CD14-positive monocyte (primary cell): ENCODE measurements around the gene SH3BP5. TPM values are rescaled to one million over a fixed set of nuclear protein-coding genes. Genes with fewer than 3 reads are reported as not detected.

ENCODE experiments used
- DNase-seq, 3 donors: peaks; one replicate each; pipeline ENCODE4 v3.0.0-alpha.2; 2011 to 2022
- H2AFZ ChIP-seq: 2 replicates; pipeline ENCODE4 v1.6.0; 2012; ENCODE audit warnings: mild to moderate bottlenecking, low read depth, low read length, inconsistent platforms; ENCODE audit not compliant: insufficient read depth, poor library complexity, severe bottlenecking
- H3K27ac ChIP-seq, 2 donors: 1 replicate in 1 of 2; 2 replicates in 1 of 2; pipeline ENCODE4 v1.5.1; 2012 to 2013; ENCODE audit warnings: low read length in 2 of 2, control low read depth in 1 of 2, inconsistent platforms in 1 of 2, low read depth in 1 of 2, mild to moderate bottlenecking in 1 of 2
- H3K27me3 ChIP-seq, 2 donors: one replicate each; pipeline versions ENCODE4 v1.6.0 to v1.6.1; 2011 to 2013; ENCODE audit warnings: low read length in 2 of 2; ENCODE audit not compliant: control insufficient read depth in 2 of 2, insufficient read depth in 2 of 2
- H3K36me3 ChIP-seq, 2 donors: replicated peaks in 1 of 2; 1 replicate in 1 of 2; 2 replicates in 1 of 2; pipeline versions ENCODE4 v1.5.1 to v1.6.1; 2012 to 2013; ENCODE audit warnings: low read length in 2 of 2, control low read depth in 1 of 2, inconsistent platforms in 1 of 2, mild to moderate bottlenecking in 1 of 2; ENCODE audit not compliant: insufficient read depth in 2 of 2, control insufficient read depth in 1 of 2
- H3K4me1 ChIP-seq, 2 donors: 1 replicate in 1 of 2; 2 replicates in 1 of 2; pipeline versions ENCODE4 v1.5.1 to v1.6.1; 2012 to 2013; ENCODE audit warnings: low read length in 2 of 2, control low read depth in 1 of 2, inconsistent platforms in 1 of 2, mild to moderate bottlenecking in 1 of 2, moderate library complexity in 1 of 2; ENCODE audit not compliant: insufficient read depth in 2 of 2, control insufficient read depth in 1 of 2
- H3K4me2 ChIP-seq: replicated peaks from 2 replicates; pipeline ENCODE3; 2012; ENCODE audit warnings: low read length, moderate library complexity, mild to moderate bottlenecking; ENCODE audit not compliant: poor library complexity, severe bottlenecking; ENCODE audit errors: extremely low read depth
- H3K4me3 ChIP-seq, 3 experiments: fragments of 200-600 bp in 1 of 3; sonication (generic) in 1 of 3; replicated peaks in 1 of 3; 1 replicate in 2 of 3; 2 replicates in 1 of 3; pipeline ENCODE4 v1.5.1; 2011 to 2013; ENCODE audit warnings: low read length in 3 of 3, mild to moderate bottlenecking in 3 of 3, control low read depth in 2 of 3, low read depth in 2 of 3, inconsistent platforms in 1 of 3, moderate library complexity in 1 of 3
- H3K79me2 ChIP-seq: 2 replicates; pipeline ENCODE4 v1.6.0; 2012; ENCODE audit warnings: mild to moderate bottlenecking, control low read depth, inconsistent platforms, low read length, moderate library complexity; ENCODE audit not compliant: insufficient read depth
- H3K9ac ChIP-seq: 2 replicates; pipeline ENCODE4 v1.6.0; 2017; ENCODE audit warnings: low read length, mild to moderate bottlenecking; ENCODE audit not compliant: insufficient read depth, poor library complexity, severe bottlenecking
- H3K9me3 ChIP-seq, 2 donors: replicated peaks in 1 of 2; 1 replicate in 1 of 2; 2 replicates in 1 of 2; pipeline versions ENCODE4 v1.5.1 to v1.6.1; 2012 to 2013; ENCODE audit warnings: low read length in 2 of 2, control low read depth in 1 of 2; ENCODE audit not compliant: control insufficient read depth in 1 of 2, insufficient read depth in 1 of 2
- H4K20me1 ChIP-seq: 2 replicates; pipeline ENCODE4 v1.6.0; 2012; ENCODE audit warnings: mild to moderate bottlenecking, low read length, control low read depth, moderate library complexity; ENCODE audit not compliant: insufficient read depth
- H3K27ac Mint-ChIP-seq, 7 donors: one replicate each; pipeline ENCODE4 v1.8.0; 2020; ENCODE audit warnings: mild to moderate bottlenecking in 7 of 7, mixed read lengths in 7 of 7, moderate library complexity in 6 of 7, inconsistent platforms in 2 of 7
- H3K27me3 Mint-ChIP-seq, 3 donors: one replicate each; pipeline ENCODE4 v1.8.0; 2021 to 2022; ENCODE audit warnings: low read depth in 3 of 3, mild to moderate bottlenecking in 3 of 3, mixed read lengths in 3 of 3, moderate library complexity in 3 of 3, inconsistent platforms in 1 of 3
- H3K36me3 Mint-ChIP-seq, 2 donors: one replicate each; pipeline ENCODE4 v1.8.0; 2020; ENCODE audit warnings: mixed read lengths in 2 of 2, inconsistent platforms in 1 of 2, mild to moderate bottlenecking in 1 of 2
- H3K4me1 Mint-ChIP-seq: one replicate; pipeline ENCODE4 v1.8.0; 2020; ENCODE audit warnings: mild to moderate bottlenecking, mixed read lengths
- H3K4me3 Mint-ChIP-seq, 2 donors: one replicate each; pipeline ENCODE4 v1.8.0; 2020; ENCODE audit warnings: mild to moderate bottlenecking in 2 of 2, mixed read lengths in 2 of 2, moderate library complexity in 1 of 2
- H3K9me3 Mint-ChIP-seq, 7 donors: one replicate each; pipeline ENCODE4 v1.8.0; 2020 to 2022; ENCODE audit warnings: mixed read lengths in 7 of 7, mild to moderate bottlenecking in 6 of 7, moderate library complexity in 6 of 7, inconsistent platforms in 2 of 7
- CTCF ChIP-seq: fragments of 200-600 bp; IDR thresholded peaks from one replicate; pipeline ENCODE4 v1.8.0; 2022; ENCODE audit warnings: antibody characterized with exemption, mild to moderate bottlenecking
- WGBS: methylation state at CpG from one replicate; pipeline ENCODE4 v1.1.5; 2013; ENCODE audit warnings: missing lambda C conversion rate; ENCODE audit not compliant: insufficient coverage; 5-methylcytosine and 5-hydroxymethylcytosine counted together
- intact Hi-C, 2 donors: fragments of 100-400 bp; cut with micrococcal nuclease; formaldehyde crosslinking; loops; one replicate each; pipeline versions ENCODE4 v1.15.0 to v1.15.1; 2023
- polyA plus RNA-seq, 3 donors: library from polyadenylated mRNA; depleted of rRNA in 1 of 3; unstranded in 2 of 3; stranded (reverse) in 1 of 3; fragments of 300-500 nt in 2 of 3; fragments of >200 nt in 1 of 3; fragmentation: Illumina TruSeq in 2 of 3; gene quantifications; 1 replicate in 2 of 3; 2 replicates in 1 of 3; pipeline ENCODE4 v1.2.3, GENCODE V29; 2012 to 2021

Gene SH3BP5
- polyA plus RNA-seq, 3 donors, result 10.7 to 29.6 (median 22.8) TPM

- TF ChIP-seq CTCF, result no peak
- peaks cover 92 to 97% of the 10 kb centered on the region in 2 donors for H3K36me3 ChIP-seq
- Mint-ChIP-seq H3K27me3 (no peaks in the 10 kb centered on the region), H3K27ac (no peak overlapping the region), H3K36me3 (peaks cover 70 to 91% of the 10 kb centered on the region in 2 donors), H3K4me1 (no peaks in the 10 kb centered on the region), H3K9me3 (no peaks in the 10 kb centered on the region), H3K4me3 (no peak overlapping the region)
- H3K4me2 ChIP-seq, result no peak overlapping the region
- intact Hi-C loops, result no loop called here
- H3K9me3 ChIP-seq, result no peaks in the 10 kb centered on the region
- H3K27ac ChIP-seq, result no peak overlapping the region
- WGBS, result 100% methylated on average over 1 of the region's 5 CpGs
- no peak overlapping the region for H3K9ac ChIP-seq
- no peak overlapping the region for H3K4me3 ChIP-seq
- no peak overlapping the region for H2AFZ ChIP-seq
- no peaks in the 10 kb centered on the region for H3K4me1 ChIP-seq
- no peaks in the 10 kb centered on the region for H3K27me3 ChIP-seq
- DNase-seq, result no peak
- H3K79me2 ChIP-seq, result no peaks in the 10 kb centered on the region
- no peaks in the 10 kb centered on the region for H4K20me1 ChIP-seq
Observed at GRCh38 chr3:15243822-15244482, 88.4 kb downstream of the SH3BP5 start.

- Histone ChIP-seq H3K27ac (no peak overlapping the region), H3K9ac (no peak overlapping the region), H3K4me3 (no peak overlapping the region), H3K36me3 (peaks cover 92 to 95% of the 10 kb centered on the region in 2 donors), H3K79me2 (no peaks in the 10 kb centered on the region), H4K20me1 (peaks cover 6% of the 10 kb centered on the region), H2AFZ (no peak overlapping the region), H3K4me1 (no peaks in the 10 kb centered on the region), H3K9me3 (no peaks in the 10 kb centered on the region), H3K4me2 (no peak overlapping the region), H3K27me3 (no peaks in the 10 kb centered on the region)
- intact Hi-C loops, result no loop called here
- Mint-ChIP-seq H3K9me3 (no peaks in the 10 kb centered on the region), H3K36me3 (peaks cover 65 to 82% of the 10 kb centered on the region in 2 donors), H3K27ac (no peak overlapping the region), H3K4me3 (no peak overlapping the region), H3K27me3 (no peaks in the 10 kb centered on the region), H3K4me1 (no peaks in the 10 kb centered on the region)
- DNase-seq, result peak; percentile 12 to 43 (median 27)
- peak; percentile 55 for TF ChIP-seq CTCF
- no CpG with 5 or more reads among the region's 1 CpG for WGBS
Observed at GRCh38 chr3:15241341-15241740, 91.0 kb downstream of the SH3BP5 start.
